HEK293 (cell line): ENCODE data around the gene CARTPT.

ENCODE experiments used
- CTCF ChIA-PET: fragments of 350-600 bp; formaldehyde crosslinking; extraction: SDS; loops from one replicate; lab custom pipeline; 2021; ENCODE audit warnings: antibody characterized with exemption; lab: Yijun Ruan, JAX
- POLR2A ChIA-PET: fragments of 300-600 bp; formaldehyde crosslinking; extraction: SDS; loops from one replicate; lab custom pipeline; 2020; ENCODE audit warnings: antibody characterized with exemption, inconsistent platforms; lab: Yijun Ruan, JAX
- H3K27ac ChIP-seq: fragments of 200-500 bp; sonication (Bioruptor generic); 2 replicates; pipeline ENCODE4 v1.5.1; 2014; ENCODE audit warnings: low read depth, low read length, control low read depth, inconsistent platforms; ENCODE audit errors: extremely low read depth
- H3K36me3 ChIP-seq, 2 experiments: fragments of 200-500 bp in 1 of 2; sonication (Bioruptor generic) in 1 of 2; 1 replicate in 1 of 2; 2 replicates in 1 of 2; pipeline ENCODE4 v1.5.1; 2014 to 2017; ENCODE audit warnings: inconsistent platforms in 2 of 2, low read length in 2 of 2; ENCODE audit not compliant: control insufficient read depth in 2 of 2, insufficient read depth in 1 of 2
- H3K4me1 ChIP-seq: fragments of 200-500 bp; sonication (Bioruptor generic); 2 replicates; pipeline ENCODE4 v1.5.1; 2014; ENCODE audit warnings: mild to moderate bottlenecking, low read length, inconsistent platforms; ENCODE audit not compliant: control insufficient read depth, insufficient read depth
- H3K4me3 ChIP-seq: 2 replicates; pipeline ENCODE4 v1.5.1; 2011; ENCODE audit warnings: low read depth, mild to moderate bottlenecking, control low read depth, low read length, moderate library complexity
- H3K9me3 ChIP-seq: fragments of 200-500 bp; sonication (Bioruptor generic); 2 replicates; pipeline ENCODE4 v1.5.1; 2014; ENCODE audit warnings: low read depth, low read length, inconsistent platforms; ENCODE audit not compliant: control insufficient read depth, insufficient read depth
- FEZF1 ChIP-seq: fragments of 450-650 bp; formaldehyde crosslinking; IDR thresholded peaks from 2 replicates; pipeline ENCODE4 v1.5.1; 2016; ENCODE audit warnings: missing biosample characterization, missing genetic modification characterization
- KLF16 ChIP-seq: fragments of 450-650 bp; formaldehyde crosslinking; IDR thresholded peaks from 2 replicates; pipeline ENCODE4 v1.5.1; 2017; ENCODE audit warnings: missing biosample characterization, missing genetic modification characterization
- REPIN1 ChIP-seq: fragments of 450-650 bp; formaldehyde crosslinking; IDR thresholded peaks from 2 replicates; pipeline ENCODE4 v1.5.1; 2017; ENCODE audit warnings: missing biosample characterization, missing genetic modification characterization, low read depth
- SP7 ChIP-seq: fragments of 450-650 bp; formaldehyde crosslinking; IDR thresholded peaks from 2 replicates; pipeline ENCODE4 v1.5.1; 2016; ENCODE audit warnings: missing biosample characterization, missing genetic modification characterization
- TRIM28 ChIP-seq: IDR thresholded peaks from 2 replicates; pipeline ENCODE4 v1.6.1; 2011; ENCODE audit warnings: low read length, control low read depth, borderline replicate concordance
- WT1 ChIP-seq: fragments of 450-650 bp; formaldehyde crosslinking; IDR thresholded peaks from 2 replicates; pipeline ENCODE4 v1.5.1; 2016; ENCODE audit warnings: missing biosample characterization, missing genetic modification characterization
- YY2 ChIP-seq: fragments of 450-650 bp; formaldehyde crosslinking; IDR thresholded peaks from 2 replicates; pipeline ENCODE4 v1.5.1; 2016; ENCODE audit warnings: missing biosample characterization, missing genetic modification characterization
- ZBTB17 ChIP-seq: fragments of 450-650 bp; formaldehyde crosslinking; IDR thresholded peaks from 2 replicates; pipeline ENCODE4 v1.5.1; 2016; ENCODE audit warnings: missing biosample characterization, missing genetic modification characterization
- ZBTB20 ChIP-seq: fragments of 450-650 bp; formaldehyde crosslinking; IDR thresholded peaks from 2 replicates; pipeline ENCODE4 v1.5.1; 2016; ENCODE audit warnings: missing biosample characterization, missing genetic modification characterization
- ZNF132 ChIP-seq: fragments of 450-650 bp; formaldehyde crosslinking; IDR thresholded peaks from 2 replicates; pipeline ENCODE4 v1.5.1; 2017; ENCODE audit warnings: missing biosample characterization, missing genetic modification characterization, borderline replicate concordance
- ZNF174 ChIP-seq: fragments of 450-650 bp; formaldehyde crosslinking; IDR thresholded peaks from 2 replicates; pipeline ENCODE4 v1.5.0; 2017; ENCODE audit warnings: missing biosample characterization, mild to moderate bottlenecking, missing genetic modification characterization
- ZNF248 ChIP-seq: fragments of 450-650 bp; formaldehyde crosslinking; IDR thresholded peaks from 2 replicates; pipeline ENCODE4 v1.5.1; 2017; ENCODE audit warnings: missing biosample characterization, missing genetic modification characterization
- ZNF391 ChIP-seq: fragments of 450-650 bp; formaldehyde crosslinking; IDR thresholded peaks from 2 replicates; pipeline ENCODE4 v1.5.1; 2016; ENCODE audit warnings: low read depth, missing biosample characterization, missing genetic modification characterization, borderline replicate concordance
- ZNF394 ChIP-seq: fragments of 450-650 bp; formaldehyde crosslinking; IDR thresholded peaks from 2 replicates; pipeline ENCODE4 v1.5.1; 2016; ENCODE audit warnings: missing biosample characterization, missing genetic modification characterization, mild to moderate bottlenecking, moderate library complexity, borderline replicate concordance
- ZNF48 ChIP-seq: fragments of 450-650 bp; formaldehyde crosslinking; IDR thresholded peaks from 2 replicates; pipeline ENCODE4 v1.5.1; 2016; ENCODE audit warnings: missing biosample characterization, missing genetic modification characterization
- ZNF585B ChIP-seq: fragments of 450-650 bp; formaldehyde crosslinking; IDR thresholded peaks from 2 replicates; pipeline ENCODE4 v1.5.1; 2016; ENCODE audit warnings: missing biosample characterization, missing genetic modification characterization
- ZNF600 ChIP-seq: fragments of 450-650 bp; formaldehyde crosslinking; IDR thresholded peaks from 2 replicates; pipeline ENCODE4 v1.5.1; 2016; ENCODE audit warnings: missing biosample characterization, missing genetic modification characterization
- ZNF610 ChIP-seq: fragments of 450-650 bp; formaldehyde crosslinking; IDR thresholded peaks from 2 replicates; pipeline ENCODE4 v1.5.1; 2016; ENCODE audit warnings: missing biosample characterization, missing genetic modification characterization, borderline replicate concordance
- ZNF830 ChIP-seq: fragments of 450-650 bp; IDR thresholded peaks from 2 replicates; pipeline ENCODE4 v1.5.0; 2018; ENCODE audit warnings: missing biosample characterization, missing genetic modification characterization, low read depth, mild to moderate bottlenecking, moderate library complexity
- ZNF843 ChIP-seq: fragments of 450-650 bp; formaldehyde crosslinking; IDR thresholded peaks from 2 replicates; pipeline ENCODE4 v1.5.1; 2016; ENCODE audit warnings: missing biosample characterization, missing genetic modification characterization
- ZSCAN30 ChIP-seq: fragments of 450-650 bp; IDR thresholded peaks from 2 replicates; pipeline ENCODE4 v1.5.1; 2018; ENCODE audit warnings: missing biosample characterization, mild to moderate bottlenecking, missing genetic modification characterization, moderate library complexity
- ZXDB ChIP-seq: fragments of 450-650 bp; formaldehyde crosslinking; IDR thresholded peaks from 2 replicates; pipeline ENCODE4 v1.5.1; 2016; ENCODE audit warnings: missing biosample characterization, missing genetic modification characterization
- TF ChIP-seq, protein P1 (sequence below): fragments of 450-650 bp; formaldehyde crosslinking; conservative IDR thresholded peaks from 2 replicates; pipeline ENCODE4 v1.5.1; 2016; ENCODE audit warnings: low read depth, missing biosample characterization, missing genetic modification characterization
- TF ChIP-seq, protein P2 (sequence below): fragments of 450-650 bp; formaldehyde crosslinking; IDR thresholded peaks from 2 replicates; pipeline ENCODE4; 2016; ENCODE audit warnings: missing biosample characterization, missing genetic modification characterization
- TF ChIP-seq, protein P3 (sequence below): fragments of 450-650 bp; formaldehyde crosslinking; IDR thresholded peaks from 2 replicates; pipeline ENCODE4 v1.5.1; 2017; ENCODE audit warnings: missing biosample characterization, mild to moderate bottlenecking, missing genetic modification characterization, moderate library complexity
- TF ChIP-seq, protein P4 (sequence below): fragments of 450-650 bp; formaldehyde crosslinking; IDR thresholded peaks from 2 replicates; pipeline ENCODE4 v1.5.1; 2016; ENCODE audit warnings: missing biosample characterization, missing genetic modification characterization

CARTPT gene

DNA sequence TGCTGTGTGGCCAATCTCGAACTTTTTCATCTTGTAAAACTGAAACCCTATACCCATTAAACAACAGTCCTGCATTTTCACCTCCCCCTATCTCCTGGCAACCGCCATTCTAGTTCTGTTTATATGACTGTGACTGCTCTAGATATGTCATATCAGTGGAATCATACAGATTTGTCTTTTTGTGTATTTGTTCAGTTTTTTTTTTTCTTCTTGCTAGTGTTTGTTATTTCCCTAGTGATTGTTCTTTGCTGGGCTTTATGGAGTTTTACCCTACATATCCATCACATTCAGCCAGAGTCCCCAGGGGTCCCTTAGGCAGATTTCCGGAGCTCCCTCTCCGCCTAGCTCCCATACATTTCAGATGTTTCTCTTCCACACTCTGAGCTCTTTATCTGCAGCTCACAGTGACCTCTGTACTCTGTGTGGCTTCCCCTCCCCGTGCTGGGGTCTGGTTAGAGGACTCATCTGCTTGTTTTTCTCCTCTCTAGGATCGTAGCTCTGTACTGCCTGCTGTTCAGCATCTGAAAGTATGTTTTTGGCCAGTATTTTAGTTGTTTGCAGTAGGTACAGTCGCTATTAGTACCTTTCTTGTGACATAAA, 25.1 kb upstream of the CARTPT start (continued):
- TF ChIP-seq ZNF830 (tag by site-specific recombination) = no peak
- no peak for TF ChIP-seq ZNF132
- peak; percentile 89 for TF ChIP-seq ZNF600 (tag by site-specific recombination)
- no peak for TF ChIP-seq ZNF391 (tag by site-specific recombination)
- TF ChIP-seq WT1 = no peak
- TF ChIP-seq, protein P1, sequence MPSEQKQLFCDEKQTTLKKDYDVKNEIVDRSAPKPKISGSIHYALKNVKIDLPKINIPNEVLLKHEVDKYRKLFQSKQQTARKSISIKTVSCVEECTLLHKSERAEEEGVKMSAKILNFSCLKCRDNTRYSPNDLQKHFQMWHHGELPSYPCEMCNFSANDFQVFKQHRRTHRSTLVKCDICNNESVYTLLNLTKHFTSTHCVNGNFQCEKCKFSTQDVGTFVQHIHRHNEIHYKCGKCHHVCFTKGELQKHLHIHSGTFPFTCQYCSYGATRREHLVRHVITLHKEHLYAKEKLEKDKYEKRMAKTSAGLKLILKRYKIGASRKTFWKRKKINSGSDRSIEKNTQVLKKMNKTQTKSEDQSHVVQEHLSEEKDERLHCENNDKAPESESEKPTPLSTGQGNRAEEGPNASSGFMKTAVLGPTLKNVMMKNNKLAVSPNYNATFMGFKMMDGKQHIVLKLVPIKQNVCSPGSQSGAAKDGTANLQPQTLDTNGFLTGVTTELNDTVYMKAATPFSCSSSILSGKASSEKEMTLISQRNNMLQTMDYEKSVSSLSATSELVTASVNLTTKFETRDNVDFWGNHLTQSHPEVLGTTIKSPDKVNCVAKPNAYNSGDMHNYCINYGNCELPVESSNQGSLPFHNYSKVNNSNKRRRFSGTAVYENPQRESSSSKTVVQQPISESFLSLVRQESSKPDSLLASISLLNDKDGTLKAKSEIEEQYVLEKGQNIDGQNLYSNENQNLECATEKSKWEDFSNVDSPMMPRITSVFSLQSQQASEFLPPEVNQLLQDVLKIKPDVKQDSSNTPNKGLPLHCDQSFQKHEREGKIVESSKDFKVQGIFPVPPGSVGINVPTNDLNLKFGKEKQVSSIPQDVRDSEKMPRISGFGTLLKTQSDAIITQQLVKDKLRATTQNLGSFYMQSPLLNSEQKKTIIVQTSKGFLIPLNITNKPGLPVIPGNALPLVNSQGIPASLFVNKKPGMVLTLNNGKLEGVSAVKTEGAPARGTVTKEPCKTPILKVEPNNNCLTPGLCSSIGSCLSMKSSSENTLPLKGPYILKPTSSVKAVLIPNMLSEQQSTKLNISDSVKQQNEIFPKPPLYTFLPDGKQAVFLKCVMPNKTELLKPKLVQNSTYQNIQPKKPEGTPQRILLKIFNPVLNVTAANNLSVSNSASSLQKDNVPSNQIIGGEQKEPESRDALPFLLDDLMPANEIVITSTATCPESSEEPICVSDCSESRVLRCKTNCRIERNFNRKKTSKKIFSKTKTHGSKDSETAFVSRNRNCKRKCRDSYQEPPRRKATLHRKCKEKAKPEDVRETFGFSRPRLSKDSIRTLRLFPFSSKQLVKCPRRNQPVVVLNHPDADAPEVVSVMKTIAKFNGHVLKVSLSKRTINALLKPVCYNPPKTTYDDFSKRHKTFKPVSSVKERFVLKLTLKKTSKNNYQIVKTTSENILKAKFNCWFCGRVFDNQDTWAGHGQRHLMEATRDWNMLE (tag by site-specific recombination) = 0 out of 2 replicates have a peak, but pooled peaks have one; percentile 25
- TF ChIP-seq ZNF48 (tag by site-specific recombination) = no peak
- TF ChIP-seq, protein P2, sequence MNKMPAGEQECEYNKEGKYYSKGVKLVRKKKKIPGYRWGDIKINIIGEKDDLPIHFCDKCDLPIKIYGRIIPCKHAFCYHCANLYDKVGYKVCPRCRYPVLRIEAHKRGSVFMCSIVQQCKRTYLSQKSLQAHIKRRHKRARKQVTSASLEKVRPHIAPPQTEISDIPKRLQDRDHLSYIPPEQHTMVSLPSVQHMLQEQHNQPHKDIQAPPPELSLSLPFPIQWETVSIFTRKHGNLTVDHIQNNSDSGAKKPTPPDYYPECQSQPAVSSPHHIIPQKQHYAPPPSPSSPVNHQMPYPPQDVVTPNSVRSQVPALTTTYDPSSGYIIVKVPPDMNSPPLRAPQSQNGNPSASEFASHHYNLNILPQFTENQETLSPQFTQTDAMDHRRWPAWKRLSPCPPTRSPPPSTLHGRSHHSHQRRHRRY (tag by site-specific recombination) = no peak
- TF ChIP-seq ZSCAN30 (tag by site-specific recombination) = peak; percentile 54; the same call in 1 of the 2 replicates
- peak; percentile 84 for TF ChIP-seq TRIM28
- TF ChIP-seq ZNF248 (tag by site-specific recombination) = no peak
- TF ChIP-seq, protein P3, sequence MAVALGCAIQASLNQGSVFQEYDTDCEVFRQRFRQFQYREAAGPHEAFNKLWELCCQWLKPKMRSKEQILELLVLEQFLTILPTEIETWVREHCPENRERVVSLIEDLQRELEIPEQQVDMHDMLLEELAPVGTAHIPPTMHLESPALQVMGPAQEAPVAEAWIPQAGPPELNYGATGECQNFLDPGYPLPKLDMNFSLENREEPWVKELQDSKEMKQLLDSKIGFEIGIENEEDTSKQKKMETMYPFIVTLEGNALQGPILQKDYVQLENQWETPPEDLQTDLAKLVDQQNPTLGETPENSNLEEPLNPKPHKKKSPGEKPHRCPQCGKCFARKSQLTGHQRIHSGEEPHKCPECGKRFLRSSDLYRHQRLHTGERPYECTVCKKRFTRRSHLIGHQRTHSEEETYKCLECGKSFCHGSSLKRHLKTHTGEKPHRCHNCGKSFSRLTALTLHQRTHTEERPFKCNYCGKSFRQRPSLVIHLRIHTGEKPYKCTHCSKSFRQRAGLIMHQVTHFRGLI (tag by site-specific recombination) = 0 out of 2 replicates have a peak, but pooled peaks have one; percentile 13
- TF ChIP-seq FEZF1 (tag by site-specific recombination) = peak; percentile 80
- TF ChIP-seq ZXDB (tag by site-specific recombination) = no peak; the same call in none of the 2 replicates
- no peak for TF ChIP-seq REPIN1 (tag by site-specific recombination)
- no peak for TF ChIP-seq SP7
- peak; percentile 97 for TF ChIP-seq ZBTB17 (tag by site-specific recombination)
- no peak for TF ChIP-seq ZBTB20 (tag by site-specific recombination)
- 0 out of 2 replicates have a peak, but pooled peaks have one; percentile 29 for TF ChIP-seq ZNF610 (tag by site-specific recombination)
- TF ChIP-seq, all 188 proteins: peak for 25

DNA sequence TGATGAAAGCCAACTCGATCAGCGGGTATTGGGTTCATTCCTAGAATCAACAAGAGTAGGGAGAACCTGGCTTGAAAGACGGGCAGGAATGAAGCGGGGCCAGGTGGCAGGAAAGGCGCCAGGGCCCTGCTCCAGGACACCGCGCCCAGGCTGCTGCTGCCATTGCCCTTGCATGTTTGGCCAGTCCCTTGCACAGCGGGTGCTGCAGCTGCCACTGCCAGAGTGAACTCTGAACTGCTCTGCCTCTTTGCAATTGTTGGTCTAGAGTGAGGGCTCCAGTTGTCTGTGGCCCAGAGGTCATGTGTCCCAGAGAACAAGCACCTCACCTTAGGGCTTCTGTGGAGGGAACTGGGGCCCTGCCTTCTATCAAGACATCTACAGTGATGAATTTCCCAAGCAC, 24.0 kb upstream of the CARTPT start:
- no peaks in the 10 kb centered on the region for H3K9me3 ChIP-seq
- peaks cover 11% of the 10 kb centered on the region for H3K4me1 ChIP-seq
- H3K36me3 ChIP-seq = no peaks in the 10 kb centered on the region
- CTCF ChIA-PET = interaction anchor here (0.6 to 1.4 kb wide), 2 partner anchors 17 to 219 kb away, joined by 4 read pairs; no protein-coding TSS in a partner anchor
- no peak overlapping the region for H3K27ac ChIP-seq
- H3K4me3 ChIP-seq = no peak overlapping the region
- POLR2A ChIA-PET = no interaction called here
- TF ChIP-seq ZNF843 (tag by site-specific recombination) (no peak), ZNF174 (tag by site-specific recombination) (no peak), YY2 (no peak), KLF16 (tag by site-specific recombination) (no peak), ZNF585B (tag by site-specific recombination) (no peak), ZBTB20 (tag by site-specific recombination) (no peak), ZNF132 (no peak), ZNF394 (tag by site-specific recombination) (no peak)
- TF ChIP-seq, protein P4, sequence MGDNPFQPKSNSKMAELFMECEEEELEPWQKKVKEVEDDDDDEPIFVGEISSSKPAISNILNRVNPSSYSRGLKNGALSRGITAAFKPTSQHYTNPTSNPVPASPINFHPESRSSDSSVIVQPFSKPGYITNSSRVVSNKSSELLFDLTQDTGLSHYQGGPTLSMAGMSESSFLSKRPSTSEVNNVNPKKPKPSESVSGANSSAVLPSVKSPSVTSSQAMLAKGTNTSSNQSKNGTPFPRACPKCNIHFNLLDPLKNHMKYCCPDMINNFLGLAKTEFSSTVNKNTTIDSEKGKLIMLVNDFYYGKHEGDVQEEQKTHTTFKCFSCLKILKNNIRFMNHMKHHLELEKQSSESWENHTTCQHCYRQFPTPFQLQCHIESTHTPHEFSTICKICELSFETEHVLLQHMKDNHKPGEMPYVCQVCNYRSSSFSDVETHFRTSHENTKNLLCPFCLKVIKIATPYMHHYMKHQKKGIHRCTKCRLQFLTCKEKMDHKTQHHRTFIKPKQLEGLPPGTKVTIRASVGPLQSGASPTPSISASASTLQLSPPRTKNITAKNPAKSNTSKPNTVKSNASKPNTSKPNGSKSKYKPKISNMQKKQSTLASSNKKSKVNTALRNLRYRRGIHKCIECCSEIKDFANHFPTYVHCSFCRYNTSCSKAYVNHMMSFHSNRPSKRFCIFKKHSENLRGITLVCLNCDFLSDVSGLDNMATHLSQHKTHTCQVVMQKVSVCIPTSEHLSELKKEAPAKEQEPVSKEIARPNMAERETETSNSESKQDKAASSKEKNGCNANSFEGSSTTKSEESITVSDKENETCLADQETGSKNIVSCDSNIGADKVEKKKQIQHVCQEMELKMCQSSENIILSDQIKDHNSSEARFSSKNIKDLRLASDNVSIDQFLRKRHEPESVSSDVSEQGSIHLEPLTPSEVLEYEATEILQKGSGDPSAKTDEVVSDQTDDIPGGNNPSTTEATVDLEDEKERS (tag by site-specific recombination) = no peak
- TF ChIP-seq, all 188 proteins: peak for 0
